Neural cell (in vitro differentiated cells): Measurements from ENCODE around the gene CD248. TPM values are rescaled to one million over a fixed set of nuclear protein-coding genes. Genes with fewer than 3 reads are reported as not detected.

Source experiments
- H2AFZ ChIP-seq: fragments of 200-600, 300-800 bp; sonication (generic), shearing (Covaris generic); 2 replicates; pipeline ENCODE4 v1.6.0; 2014; ENCODE audit warnings: low read depth, mild to moderate bottlenecking, antibody characterized with exemption, low read length, moderate library complexity
- H3F3A ChIP-seq: fragments of 200-600 bp; shearing (Covaris generic); 2 replicates; pipeline ENCODE4 v1.6.1; 2016; ENCODE audit warnings: mild to moderate bottlenecking, moderate library complexity, mixed read lengths, antibody characterized with exemption, low read length; ENCODE audit not compliant: insufficient read depth, poor library complexity, severe bottlenecking
- H3K27ac ChIP-seq: fragments of 200-600, 300-800 bp; sonication (generic), shearing (Covaris generic); 2 replicates; pipeline ENCODE4 v1.5.1; 2014; ENCODE audit warnings: mild to moderate bottlenecking, low read length, moderate library complexity
- H3K27me3 ChIP-seq: fragments of 300-800, 200-600 bp; sonication (generic), shearing (Covaris generic); 2 replicates; pipeline ENCODE4 v1.6.0; 2014; ENCODE audit warnings: mild to moderate bottlenecking, low read depth, low read length, moderate library complexity; ENCODE audit not compliant: insufficient read depth
- H3K36me3 ChIP-seq: fragments of 300-800, 200-600 bp; sonication (generic), shearing (Covaris generic); 2 replicates; pipeline ENCODE4 v1.5.1; 2014; ENCODE audit warnings: mild to moderate bottlenecking, antibody characterized with exemption, low read length, moderate library complexity; ENCODE audit not compliant: insufficient read depth
- H3K4me2 ChIP-seq: fragments of 300-800, 200-600 bp; sonication (generic), shearing (Covaris generic); 2 replicates; pipeline ENCODE4 v1.6.0; 2014; ENCODE audit warnings: mild to moderate bottlenecking, low read length
- H3K4me3 ChIP-seq: fragments of 300-800, 200-600 bp; sonication (generic), shearing (Covaris generic); 2 replicates; pipeline ENCODE4 v1.5.1; 2014; ENCODE audit warnings: mild to moderate bottlenecking, low read length, moderate library complexity
- H3K79me2 ChIP-seq: fragments of 200-600 bp; shearing (Covaris generic); replicated peaks from 2 replicates; pipeline ENCODE4 v1.6.0; 2014; ENCODE audit warnings: mild to moderate bottlenecking, low read length, moderate library complexity; ENCODE audit not compliant: insufficient read depth
- H3K9ac ChIP-seq: fragments of 300-800, 200-600 bp; sonication (generic), shearing (Covaris generic); 2 replicates; pipeline ENCODE4 v1.6.1; 2016; ENCODE audit warnings: mild to moderate bottlenecking, low read length, mixed read lengths
- H3K9me2 ChIP-seq: fragments of 200-600 bp; shearing (Covaris generic); 2 replicates; pipeline ENCODE4 v1.6.1; 2016; ENCODE audit warnings: mild to moderate bottlenecking, low read length, mixed read lengths; ENCODE audit not compliant: insufficient read depth
- H3K9me3 ChIP-seq: fragments of 200-600, 300-800 bp; sonication (generic), shearing (Covaris generic); 2 replicates; pipeline ENCODE4 v1.6.1; 2016; ENCODE audit warnings: mild to moderate bottlenecking, mixed run types, low read length, moderate library complexity, mixed read lengths
- H4K20me1 ChIP-seq: fragments of 200-600 bp; shearing (Covaris generic); 2 replicates; pipeline ENCODE4 v1.6.1; 2016; ENCODE audit warnings: mild to moderate bottlenecking, mixed run types; ENCODE audit not compliant: insufficient read depth
- EP300 ChIP-seq: fragments of 450-650 bp; conservative IDR thresholded peaks from 2 replicates; pipeline ENCODE4 v1.6.1; 2014; ENCODE audit warnings: antibody characterized with exemption, mild to moderate bottlenecking, moderate library complexity; ENCODE audit not compliant: poor library complexity, severe bottlenecking
- EZH2 ChIP-seq: fragments of 200-600, 300-800 bp; shearing (Covaris generic), sonication (generic); IDR thresholded peaks from 2 replicates; pipeline ENCODE4 v1.6.1; 2014; ENCODE audit warnings: antibody characterized with exemption, low read length, borderline replicate concordance, mild to moderate bottlenecking; ENCODE audit not compliant: insufficient read depth, poor library complexity, severe bottlenecking
- MXI1 ChIP-seq: fragments of 450-650 bp; conservative IDR thresholded peaks from 2 replicates; pipeline ENCODE4 v1.6.1; 2014; ENCODE audit warnings: antibody characterized with exemption, mild to moderate bottlenecking; ENCODE audit not compliant: poor library complexity, severe bottlenecking
- POLR2AphosphoS5 ChIP-seq: IDR thresholded peaks from 2 replicates; pipeline ENCODE4 v1.6.1; 2012
- RAD21 ChIP-seq: fragments of 450-650 bp; conservative IDR thresholded peaks from 2 replicates; pipeline ENCODE4 v1.6.1; 2014; ENCODE audit warnings: antibody characterized with exemption, mild to moderate bottlenecking, moderate library complexity
- SMC3 ChIP-seq: fragments of 450-650 bp; conservative IDR thresholded peaks from 2 replicates; pipeline ENCODE4 v1.6.1; 2014; ENCODE audit warnings: antibody characterized with exemption, mild to moderate bottlenecking, moderate library complexity; ENCODE audit not compliant: poor library complexity
- TAF1 ChIP-seq: IDR thresholded peaks from 2 replicates; pipeline ENCODE4 v1.6.1; 2012; ENCODE audit warnings: low read depth
- polyA plus RNA-seq: library from polyadenylated mRNA; depleted of rRNA; stranded (reverse); fragments of >200 nt; gene quantifications from 2 replicates; pipeline ENCODE4 v1.2.3, GENCODE V29; 2014
- TF ChIP-seq, protein P1 (sequence below): IDR thresholded peaks from 2 replicates; pipeline ENCODE4 v1.6.1; 2012; ENCODE audit warnings: borderline replicate concordance
- TF ChIP-seq, protein P2 (sequence below): fragments of 450-650 bp; IDR thresholded peaks from 2 replicates; pipeline ENCODE4 v1.5.1; 2014; ENCODE audit warnings: antibody characterized with exemption, mild to moderate bottlenecking, moderate library complexity; ENCODE audit not compliant: poor library complexity, severe bottlenecking

CD248 gene
- polyA plus RNA-seq, 1 donor from 2014 or later: not detected

DNA sequence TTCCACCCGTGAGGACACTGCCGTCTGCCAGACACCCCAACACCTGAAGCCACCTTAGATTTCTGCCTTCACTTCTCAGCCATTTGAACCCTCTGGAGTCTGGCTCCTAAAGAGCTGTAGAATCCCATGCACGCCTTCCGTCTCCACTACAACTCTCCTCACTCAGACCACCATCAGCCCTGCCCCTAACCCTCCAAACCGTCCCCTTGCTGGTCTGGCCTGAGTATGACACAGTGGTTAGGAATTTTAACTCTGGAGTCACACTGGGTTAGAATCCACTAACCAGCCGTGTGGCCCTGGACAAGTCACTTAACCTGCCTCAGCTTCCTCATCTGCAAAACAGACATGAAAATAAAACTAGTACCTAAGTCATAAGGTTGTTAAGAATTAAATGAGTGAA lies 35.8 kb downstream of the CD248 start:
- Histone ChIP-seq H3K79me2 (peaks cover 58% of the 10 kb centered on the region), H3K9me3 (no peaks in the 10 kb centered on the region), H2AFZ (no peak overlapping the region), H3K36me3 (no peaks in the 10 kb centered on the region), H3K4me3 (peak overlapping the region; percentile 76), H3K27me3 (no peaks in the 10 kb centered on the region), H3K27ac (peak overlapping the region; percentile 98), H3F3A (peaks cover 4% of the 10 kb centered on the region), H3K9me2 (no peaks in the 10 kb centered on the region), H4K20me1 (peaks cover 8% of the 10 kb centered on the region), H3K9ac (peak overlapping the region; percentile 99), H3K4me2 (no peak overlapping the region)
- TF ChIP-seq, protein P1, sequence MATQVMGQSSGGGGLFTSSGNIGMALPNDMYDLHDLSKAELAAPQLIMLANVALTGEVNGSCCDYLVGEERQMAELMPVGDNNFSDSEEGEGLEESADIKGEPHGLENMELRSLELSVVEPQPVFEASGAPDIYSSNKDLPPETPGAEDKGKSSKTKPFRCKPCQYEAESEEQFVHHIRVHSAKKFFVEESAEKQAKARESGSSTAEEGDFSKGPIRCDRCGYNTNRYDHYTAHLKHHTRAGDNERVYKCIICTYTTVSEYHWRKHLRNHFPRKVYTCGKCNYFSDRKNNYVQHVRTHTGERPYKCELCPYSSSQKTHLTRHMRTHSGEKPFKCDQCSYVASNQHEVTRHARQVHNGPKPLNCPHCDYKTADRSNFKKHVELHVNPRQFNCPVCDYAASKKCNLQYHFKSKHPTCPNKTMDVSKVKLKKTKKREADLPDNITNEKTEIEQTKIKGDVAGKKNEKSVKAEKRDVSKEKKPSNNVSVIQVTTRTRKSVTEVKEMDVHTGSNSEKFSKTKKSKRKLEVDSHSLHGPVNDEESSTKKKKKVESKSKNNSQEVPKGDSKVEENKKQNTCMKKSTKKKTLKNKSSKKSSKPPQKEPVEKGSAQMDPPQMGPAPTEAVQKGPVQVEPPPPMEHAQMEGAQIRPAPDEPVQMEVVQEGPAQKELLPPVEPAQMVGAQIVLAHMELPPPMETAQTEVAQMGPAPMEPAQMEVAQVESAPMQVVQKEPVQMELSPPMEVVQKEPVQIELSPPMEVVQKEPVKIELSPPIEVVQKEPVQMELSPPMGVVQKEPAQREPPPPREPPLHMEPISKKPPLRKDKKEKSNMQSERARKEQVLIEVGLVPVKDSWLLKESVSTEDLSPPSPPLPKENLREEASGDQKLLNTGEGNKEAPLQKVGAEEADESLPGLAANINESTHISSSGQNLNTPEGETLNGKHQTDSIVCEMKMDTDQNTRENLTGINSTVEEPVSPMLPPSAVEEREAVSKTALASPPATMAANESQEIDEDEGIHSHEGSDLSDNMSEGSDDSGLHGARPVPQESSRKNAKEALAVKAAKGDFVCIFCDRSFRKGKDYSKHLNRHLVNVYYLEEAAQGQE: no peak
- TF ChIP-seq TAF1 (no peak), SMC3 (no peak), EP300 (no peak), MXI1 (no peak), RAD21 (no peak), POLR2AphosphoS5 (no peak), EZH2 (no peak)
- TF ChIP-seq, protein P2, sequence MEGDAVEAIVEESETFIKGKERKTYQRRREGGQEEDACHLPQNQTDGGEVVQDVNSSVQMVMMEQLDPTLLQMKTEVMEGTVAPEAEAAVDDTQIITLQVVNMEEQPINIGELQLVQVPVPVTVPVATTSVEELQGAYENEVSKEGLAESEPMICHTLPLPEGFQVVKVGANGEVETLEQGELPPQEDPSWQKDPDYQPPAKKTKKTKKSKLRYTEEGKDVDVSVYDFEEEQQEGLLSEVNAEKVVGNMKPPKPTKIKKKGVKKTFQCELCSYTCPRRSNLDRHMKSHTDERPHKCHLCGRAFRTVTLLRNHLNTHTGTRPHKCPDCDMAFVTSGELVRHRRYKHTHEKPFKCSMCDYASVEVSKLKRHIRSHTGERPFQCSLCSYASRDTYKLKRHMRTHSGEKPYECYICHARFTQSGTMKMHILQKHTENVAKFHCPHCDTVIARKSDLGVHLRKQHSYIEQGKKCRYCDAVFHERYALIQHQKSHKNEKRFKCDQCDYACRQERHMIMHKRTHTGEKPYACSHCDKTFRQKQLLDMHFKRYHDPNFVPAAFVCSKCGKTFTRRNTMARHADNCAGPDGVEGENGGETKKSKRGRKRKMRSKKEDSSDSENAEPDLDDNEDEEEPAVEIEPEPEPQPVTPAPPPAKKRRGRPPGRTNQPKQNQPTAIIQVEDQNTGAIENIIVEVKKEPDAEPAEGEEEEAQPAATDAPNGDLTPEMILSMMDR: no peak

DNA sequence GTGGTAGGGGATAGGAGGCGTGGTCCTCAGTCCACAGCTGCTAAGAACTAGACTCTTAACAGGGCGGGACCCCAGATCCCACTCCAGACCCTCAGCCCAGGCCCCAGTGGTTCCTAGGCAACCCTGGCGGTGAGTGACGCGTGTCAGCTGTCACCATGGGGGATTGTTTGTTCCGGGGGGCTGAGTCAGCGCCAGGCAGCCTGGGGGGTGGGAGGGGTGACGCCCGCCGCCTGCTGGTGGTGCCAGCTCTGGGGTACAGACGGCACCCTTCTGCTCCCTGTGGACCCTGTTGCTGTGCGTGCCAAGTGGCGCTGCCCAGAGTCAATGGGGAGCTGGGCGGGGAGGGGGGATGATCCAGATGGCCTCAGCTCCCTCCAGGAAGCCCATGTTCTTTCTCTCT lies 36.4 kb downstream of the CD248 start:
- H3K4me3 ChIP-seq: peak overlapping the region; percentile 76
- H3F3A ChIP-seq: peaks cover 4% of the 10 kb centered on the region
- H3K9me3 ChIP-seq: no peaks in the 10 kb centered on the region
- H3K9me2 ChIP-seq: no peaks in the 10 kb centered on the region
- H4K20me1 ChIP-seq: peaks cover 8% of the 10 kb centered on the region
- TF ChIP-seq RAD21: no peak
- no peak for TF ChIP-seq SMC3
- H3K9ac ChIP-seq: peak overlapping the region; percentile 99
- no peaks in the 10 kb centered on the region for H3K36me3 ChIP-seq
- peaks cover 58% of the 10 kb centered on the region for H3K79me2 ChIP-seq
- H2AFZ ChIP-seq: no peak overlapping the region
- no peaks in the 10 kb centered on the region for H3K27me3 ChIP-seq
- peak overlapping the region; percentile 98 for H3K27ac ChIP-seq
- H3K4me2 ChIP-seq: peak overlapping the region; percentile 77
